Right lobe of liver (tissue), 4 donors: ENCODE measurements around the gene NCKAP5.

ENCODE experiments used
- POLR2A ChIP-seq: fragments of 450-650 bp; IDR thresholded peaks from one replicate; pipeline ENCODE4 v1.6.1; 2017; ENCODE audit warnings: antibody characterized with exemption, mild to moderate bottlenecking
- TF ChIP-seq, protein P1 (sequence below), 4 donors: fragments of 200-600 bp in 3 of 4; fragments of 450-650 bp in 1 of 4; IDR thresholded peaks; one replicate each; pipeline versions ENCODE4 v1.5.1 to v1.8.0; 2016 to 2022; ENCODE audit warnings: antibody characterized with exemption in 4 of 4, mild to moderate bottlenecking in 2 of 4
- donor health status: DM: no; HTN: no; CAD: no.
- donor health status: DM: no; HTN: no; CAD: no.
- donor health status: DM: no; HTN: yes; CAD: no.

DNA sequence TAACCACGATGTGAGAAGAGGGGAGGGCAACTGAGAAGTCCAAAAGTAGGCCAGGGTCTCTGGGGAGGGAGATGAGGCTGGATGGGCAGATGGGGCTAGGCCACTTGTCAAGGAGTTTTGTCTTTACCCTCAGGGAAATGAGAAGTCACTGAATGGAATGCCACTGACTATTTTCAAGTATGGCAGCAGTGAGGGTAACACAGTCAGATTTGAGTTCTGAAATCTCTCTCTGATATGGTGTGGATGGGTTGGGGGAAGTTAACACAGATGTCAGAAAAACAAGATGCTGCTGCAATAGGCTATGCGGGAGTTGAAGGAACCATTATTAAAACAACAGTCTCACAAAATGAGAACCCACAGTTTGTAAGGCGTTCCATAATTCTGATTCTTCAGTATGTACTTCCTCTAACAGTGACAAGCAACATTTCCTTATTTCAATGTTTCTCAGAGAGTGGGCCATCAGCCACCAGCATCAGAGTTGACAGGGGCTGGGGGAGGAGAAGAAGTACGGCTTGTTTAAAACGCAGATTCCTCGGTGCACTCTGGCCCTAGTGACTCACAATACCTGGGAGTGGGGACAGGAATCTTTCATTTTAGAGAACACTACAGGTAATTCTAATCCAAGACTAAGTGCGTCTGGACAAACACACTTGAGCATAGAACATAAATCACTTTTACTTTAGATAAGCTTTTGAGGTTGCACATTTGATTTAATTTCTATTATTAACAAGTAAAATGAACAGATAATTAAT is 596.8 kb downstream of the NCKAP5 start:
- TF ChIP-seq, protein P1, sequence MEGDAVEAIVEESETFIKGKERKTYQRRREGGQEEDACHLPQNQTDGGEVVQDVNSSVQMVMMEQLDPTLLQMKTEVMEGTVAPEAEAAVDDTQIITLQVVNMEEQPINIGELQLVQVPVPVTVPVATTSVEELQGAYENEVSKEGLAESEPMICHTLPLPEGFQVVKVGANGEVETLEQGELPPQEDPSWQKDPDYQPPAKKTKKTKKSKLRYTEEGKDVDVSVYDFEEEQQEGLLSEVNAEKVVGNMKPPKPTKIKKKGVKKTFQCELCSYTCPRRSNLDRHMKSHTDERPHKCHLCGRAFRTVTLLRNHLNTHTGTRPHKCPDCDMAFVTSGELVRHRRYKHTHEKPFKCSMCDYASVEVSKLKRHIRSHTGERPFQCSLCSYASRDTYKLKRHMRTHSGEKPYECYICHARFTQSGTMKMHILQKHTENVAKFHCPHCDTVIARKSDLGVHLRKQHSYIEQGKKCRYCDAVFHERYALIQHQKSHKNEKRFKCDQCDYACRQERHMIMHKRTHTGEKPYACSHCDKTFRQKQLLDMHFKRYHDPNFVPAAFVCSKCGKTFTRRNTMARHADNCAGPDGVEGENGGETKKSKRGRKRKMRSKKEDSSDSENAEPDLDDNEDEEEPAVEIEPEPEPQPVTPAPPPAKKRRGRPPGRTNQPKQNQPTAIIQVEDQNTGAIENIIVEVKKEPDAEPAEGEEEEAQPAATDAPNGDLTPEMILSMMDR (IDR thresholded peaks at IDR 0.05) = no peak
- no peak for TF ChIP-seq POLR2A
